Ascending aorta (tissue), 2 donors: ENCODE data around the gene ARSJ. TPM values are rescaled to one million over a fixed set of nuclear protein-coding genes. Genes with fewer than 3 reads are reported as not detected.
"Not testable (repeated sequence)": the region's sequence is repeated elsewhere in the genome, so short reads cannot be mapped to it uniquely, and the experiment has no call there.

Source experiments
- DNase-seq, 2 donors: peaks; one replicate each; pipeline ENCODE4 v3.0.0-alpha.2; 2019; ENCODE audit warnings: low spot score in 2 of 2
- H3K27ac ChIP-seq, 2 donors: fragments of 200-600 bp; sonication (generic); one replicate each; pipeline ENCODE4 v1.5.1; 2016 to 2017; ENCODE audit warnings: mild to moderate bottlenecking in 1 of 2
- H3K27me3 ChIP-seq: fragments of 200-600 bp; sonication (generic); one replicate; pipeline ENCODE4 v1.5.1; 2017
- H3K36me3 ChIP-seq, 2 donors: fragments of 200-600 bp; sonication (generic); one replicate each; pipeline ENCODE4 v1.5.1; 2016
- H3K4me1 ChIP-seq, 2 donors: fragments of 200-600 bp; sonication (generic); one replicate each; pipeline ENCODE4 v1.5.1; 2016 to 2017; ENCODE audit warnings: mild to moderate bottlenecking in 1 of 2
- H3K4me3 ChIP-seq, 2 donors: fragments of 200-600 bp; sonication (generic); one replicate each; pipeline ENCODE4 v1.5.1; 2016 to 2017; ENCODE audit warnings: mild to moderate bottlenecking in 1 of 2
- H3K9me3 ChIP-seq, 2 donors: fragments of 200-600 bp; sonication (generic); one replicate each; pipeline ENCODE4 v1.5.1; 2016
- intact Hi-C: fragments of 100-400 bp; cut with DNase I; formaldehyde crosslinking; loops from one replicate; pipeline ENCODE4 v1.15.1; 2023
- total RNA-seq: library from RNA; depleted of rRNA; stranded (reverse); fragments of >200 nt; gene quantifications from one replicate; pipeline ENCODE4 v1.1.0, GENCODE V29; 2016
- TF ChIP-seq, protein P1 (sequence below), 3 experiments: fragments of 200-600 bp in 2 of 3; fragments of 450-650 bp in 1 of 3; sonication (generic) in 2 of 3; IDR thresholded peaks; one replicate each; pipeline ENCODE4 v1.5.1; 2016 to 2019; ENCODE audit warnings: antibody characterized with exemption in 3 of 3, mild to moderate bottlenecking in 1 of 3, moderate library complexity in 1 of 3

ARSJ gene
- total RNA-seq, 1 donor from 2014 or later: 14.6 TPM

DNA sequence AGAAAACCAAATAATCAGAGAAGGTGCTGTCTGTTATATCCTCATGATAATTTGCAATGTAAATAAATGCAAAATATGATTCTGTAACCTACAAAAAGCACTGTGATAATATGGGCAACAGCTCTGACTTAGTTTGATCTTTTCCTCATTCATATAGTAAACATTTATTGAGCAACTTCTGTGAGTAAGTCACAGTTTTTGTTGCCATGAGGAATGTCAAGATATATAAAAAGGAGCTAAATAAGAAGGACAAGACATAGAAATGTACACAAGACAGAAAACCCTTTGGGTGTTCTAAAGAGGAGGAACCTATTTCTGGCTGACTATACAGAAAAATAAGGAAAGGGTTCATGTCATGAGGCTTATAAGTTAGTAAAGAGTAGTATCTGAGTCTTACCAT is 44.3 kb downstream of the ARSJ start:
- no peaks in the 10 kb centered on the region for H3K9me3 ChIP-seq
- no peaks in the 10 kb centered on the region for H3K36me3 ChIP-seq
- H3K27ac ChIP-seq: no peak overlapping the region
- H3K4me1 ChIP-seq: no peaks in the 10 kb centered on the region
- intact Hi-C loops: no loop called here
- no peaks in the 10 kb centered on the region for H3K27me3 ChIP-seq
- TF ChIP-seq, protein P1, sequence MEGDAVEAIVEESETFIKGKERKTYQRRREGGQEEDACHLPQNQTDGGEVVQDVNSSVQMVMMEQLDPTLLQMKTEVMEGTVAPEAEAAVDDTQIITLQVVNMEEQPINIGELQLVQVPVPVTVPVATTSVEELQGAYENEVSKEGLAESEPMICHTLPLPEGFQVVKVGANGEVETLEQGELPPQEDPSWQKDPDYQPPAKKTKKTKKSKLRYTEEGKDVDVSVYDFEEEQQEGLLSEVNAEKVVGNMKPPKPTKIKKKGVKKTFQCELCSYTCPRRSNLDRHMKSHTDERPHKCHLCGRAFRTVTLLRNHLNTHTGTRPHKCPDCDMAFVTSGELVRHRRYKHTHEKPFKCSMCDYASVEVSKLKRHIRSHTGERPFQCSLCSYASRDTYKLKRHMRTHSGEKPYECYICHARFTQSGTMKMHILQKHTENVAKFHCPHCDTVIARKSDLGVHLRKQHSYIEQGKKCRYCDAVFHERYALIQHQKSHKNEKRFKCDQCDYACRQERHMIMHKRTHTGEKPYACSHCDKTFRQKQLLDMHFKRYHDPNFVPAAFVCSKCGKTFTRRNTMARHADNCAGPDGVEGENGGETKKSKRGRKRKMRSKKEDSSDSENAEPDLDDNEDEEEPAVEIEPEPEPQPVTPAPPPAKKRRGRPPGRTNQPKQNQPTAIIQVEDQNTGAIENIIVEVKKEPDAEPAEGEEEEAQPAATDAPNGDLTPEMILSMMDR (IDR thresholded peaks at IDR 0.05): no peak
- H3K4me3 ChIP-seq: no peak overlapping the region
- DNase-seq: no peak

DNA sequence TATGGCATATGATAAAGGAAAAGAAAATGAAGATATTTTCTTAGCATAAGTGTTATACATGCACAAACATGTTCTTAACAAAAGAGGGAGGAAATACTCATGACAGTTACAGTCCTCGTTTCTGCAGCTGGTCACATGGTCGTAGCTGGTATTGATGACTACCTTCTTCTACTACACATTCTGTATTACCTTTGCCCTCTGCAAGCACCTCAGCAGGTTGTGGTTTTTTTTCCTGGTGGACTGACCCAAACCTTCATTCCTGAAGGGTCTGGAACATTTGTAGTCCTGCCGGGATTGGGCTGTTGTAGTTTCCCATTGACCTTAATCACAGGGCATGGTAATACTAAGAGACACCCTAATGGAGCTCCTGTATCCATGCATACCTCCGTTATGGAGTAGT is 54.7 kb downstream of the ARSJ start:
- H3K9me3 ChIP-seq, H3K27me3 ChIP-seq, DNase-seq, H3K36me3 ChIP-seq, H3K4me3 ChIP-seq, H3K27ac ChIP-seq, intact Hi-C loops: not testable (repeated sequence)
- peaks cover 0 to 15% of the 10 kb centered on the region in 2 donors for H3K4me1 ChIP-seq

DNA sequence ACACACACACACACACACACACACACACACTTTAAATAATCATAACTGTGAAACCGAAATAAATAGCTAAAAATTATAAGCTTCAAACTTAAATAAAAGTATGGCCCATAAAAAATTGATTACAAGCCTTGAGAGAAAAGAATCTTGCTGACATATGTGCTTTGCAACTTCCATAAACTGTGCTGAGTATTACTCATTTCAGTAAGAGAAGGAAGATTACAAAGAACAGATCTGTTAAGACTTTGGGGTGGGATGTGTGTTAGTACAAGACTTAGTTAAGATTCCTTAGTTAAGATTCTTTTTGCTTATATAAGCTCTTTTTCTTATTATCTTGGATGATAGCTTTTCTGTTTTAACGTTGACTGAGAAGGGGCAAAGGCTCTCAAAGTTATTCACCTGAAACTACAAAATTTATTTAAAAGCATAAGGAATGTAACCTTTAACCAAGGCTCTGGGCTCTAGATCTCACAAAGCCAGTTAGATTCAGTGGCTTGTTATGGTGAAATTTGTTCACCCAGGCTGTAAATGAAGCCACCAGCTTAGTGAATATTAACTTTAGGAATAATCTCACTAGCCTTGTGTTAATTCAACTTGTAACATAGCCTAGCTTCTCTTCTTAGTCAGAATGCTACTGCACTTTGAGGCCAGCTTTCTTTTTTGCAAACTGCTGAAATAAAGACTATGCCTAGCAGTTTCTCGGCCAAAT is 58.2 kb downstream of the ARSJ start:
- TF ChIP-seq, protein P1 (IDR thresholded peaks at IDR 0.05): no peak
- intact Hi-C loops: no loop called here
- Histone ChIP-seq H3K4me1 (peaks cover 0 to 15% of the 10 kb centered on the region in 2 donors), H3K27me3 (no peaks in the 10 kb centered on the region), H3K36me3 (no peaks in the 10 kb centered on the region), H3K4me3 (no peak overlapping the region), H3K27ac (no peak overlapping the region), H3K9me3 (no peaks in the 10 kb centered on the region)
- DNase-seq: no peak

DNA sequence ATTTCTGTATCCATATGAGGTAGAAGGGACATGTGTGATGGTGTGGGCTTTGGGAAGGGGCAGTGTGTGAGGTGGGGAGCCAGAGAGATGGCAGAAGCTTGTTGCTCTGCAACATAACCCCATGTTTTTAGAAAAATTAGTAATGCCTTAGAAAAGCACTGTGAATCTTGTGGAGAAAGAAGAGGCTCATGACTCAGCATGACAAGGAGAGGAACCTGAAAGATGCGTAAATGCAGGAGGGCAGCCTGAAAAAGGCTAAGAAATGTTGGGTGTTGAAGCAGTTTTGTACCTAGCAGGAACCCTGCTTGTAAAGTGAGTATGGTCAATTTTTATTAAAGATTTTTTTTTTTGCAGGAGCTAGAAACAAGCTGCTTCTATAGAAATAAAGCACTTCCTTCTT is 59.8 kb downstream of the ARSJ start:
- intact Hi-C loops: no loop called here
- TF ChIP-seq, protein P1 (IDR thresholded peaks at IDR 0.05): no peak
- Histone ChIP-seq H3K27me3 (no peaks in the 10 kb centered on the region), H3K9me3 (no peaks in the 10 kb centered on the region), H3K36me3 (no peaks in the 10 kb centered on the region), H3K4me1 (peaks cover 0 to 15% of the 10 kb centered on the region in 2 donors), H3K27ac (no peak overlapping the region), H3K4me3 (no peak overlapping the region)
- DNase-seq: no peak

DNA sequence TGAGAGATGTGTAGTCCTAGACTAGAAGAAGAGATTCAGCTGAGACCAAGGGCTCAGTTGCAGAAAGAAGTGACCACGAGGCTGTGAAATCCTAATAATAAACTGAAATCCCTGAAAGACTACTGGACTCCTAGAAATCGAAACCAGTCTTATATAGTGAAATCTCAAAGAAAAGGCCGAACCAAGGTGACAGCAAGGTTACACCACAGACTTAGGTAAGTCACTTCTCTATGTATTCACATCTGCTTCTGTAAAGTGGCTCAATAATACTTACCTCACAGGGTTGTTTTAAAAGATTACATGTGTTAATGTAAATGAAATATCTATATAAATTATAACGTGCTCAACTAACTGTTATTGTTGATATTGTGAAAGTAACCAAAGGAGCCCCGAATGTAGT is 60.3 kb downstream of the ARSJ start:
- H3K27me3 ChIP-seq: no peaks in the 10 kb centered on the region
- no peak overlapping the region for H3K4me3 ChIP-seq
- H3K36me3 ChIP-seq: no peaks in the 10 kb centered on the region
- peaks cover 0 to 15% of the 10 kb centered on the region in 2 donors for H3K4me1 ChIP-seq
- no peak overlapping the region for H3K27ac ChIP-seq
- TF ChIP-seq, protein P1 (IDR thresholded peaks at IDR 0.05): no peak
- intact Hi-C loops: no loop called here
- H3K9me3 ChIP-seq: no peaks in the 10 kb centered on the region
- no peak for DNase-seq

DNA sequence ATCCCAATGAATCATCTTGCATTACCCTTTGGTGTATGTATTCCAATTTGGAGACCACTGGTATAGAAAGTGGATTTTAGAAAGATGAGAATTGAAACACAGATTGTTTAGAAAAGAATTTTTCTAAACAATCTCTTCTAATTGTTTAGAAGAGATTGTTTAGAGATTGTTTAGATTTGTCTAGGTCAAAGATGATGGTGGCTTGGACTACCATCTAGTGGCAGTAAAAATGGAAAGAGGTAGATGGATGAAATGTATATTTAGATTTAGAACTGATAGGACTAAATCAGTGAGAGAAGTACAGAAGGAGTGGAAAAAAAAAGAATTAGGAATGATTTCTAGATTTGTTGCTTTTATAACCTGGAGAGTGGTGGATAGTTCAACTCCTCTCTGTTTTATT is 70.6 kb downstream of the ARSJ start:
- peaks cover 0 to 4% of the 10 kb centered on the region in 2 donors for H3K36me3 ChIP-seq
- no peaks in the 10 kb centered on the region for H3K4me1 ChIP-seq
- intact Hi-C loops: no loop called here
- no peak for DNase-seq
- no peaks in the 10 kb centered on the region for H3K27me3 ChIP-seq
- H3K4me3 ChIP-seq: no peak overlapping the region
- H3K9me3 ChIP-seq: no peaks in the 10 kb centered on the region
- H3K27ac ChIP-seq: no peak overlapping the region
- TF ChIP-seq, protein P1 (IDR thresholded peaks at IDR 0.05): no peak
